DOHH2 (cell line): ENCODE results near the gene CNN3.

Experiments used
- CTCF ChIP-seq: fragments of 200-600 bp; sonication (generic); IDR thresholded peaks from one replicate; pipeline ENCODE4 v1.5.1; 2014; ENCODE audit warnings: antibody characterized with exemption, mild to moderate bottlenecking, low read depth, low read length; ENCODE audit not compliant: poor library complexity, severe bottlenecking
- EZH2phosphoT487 ChIP-seq: fragments of 200-600 bp; sonication (generic); IDR thresholded peaks from 2 replicates; pipeline ENCODE4 v1.6.1; 2017; ENCODE audit warnings: borderline replicate concordance, mild to moderate bottlenecking, antibody characterized with exemption, low read length, moderate library complexity, mixed read lengths

GRCh38 chr1:94863297-94863911, 63.5 kb downstream of the CNN3 start:
- TF ChIP-seq CTCF, result no peak
- no peak for TF ChIP-seq EZH2phosphoT487
